Activated naive CD8-positive, alpha-beta T cell treated with anti-CD3 and anti-CD28 coated beads, Interleukin-2, amount 50 U/mL, for 24 hours (primary cell): Measurements from ENCODE around the gene CTPS1.

Experiments
- ATAC-seq: fragments of 150-1000 bp; cut with Tn5 transposase; one replicate; pipeline ENCODE4 v1.10.0; 2021
- DNase-seq: peaks from one replicate; pipeline ENCODE4 v3.0.0; 2021
- H3K27ac Mint-ChIP-seq: one replicate; pipeline ENCODE4 v1.8.0; 2021; ENCODE audit warnings: mild to moderate bottlenecking, mixed read lengths
- H3K27me3 Mint-ChIP-seq: one replicate; pipeline ENCODE4 v1.8.0; 2021; ENCODE audit warnings: mixed read lengths
- H3K36me3 Mint-ChIP-seq: one replicate; pipeline ENCODE4 v1.8.0; 2021; ENCODE audit warnings: low read depth, mixed read lengths
- H3K4me1 Mint-ChIP-seq: one replicate; pipeline ENCODE4 v1.8.0; 2021; ENCODE audit warnings: mixed read lengths
- H3K4me3 Mint-ChIP-seq: one replicate; pipeline ENCODE4 v1.8.0; 2021; ENCODE audit warnings: mild to moderate bottlenecking, moderate library complexity, mixed read lengths
- H3K9me3 Mint-ChIP-seq: one replicate; pipeline ENCODE4 v1.8.0; 2021; ENCODE audit warnings: mixed read lengths

The CTPS1 gene

GRCh38 chr1:41037116-41037903 is 57.8 kb downstream of the CTPS1 start:
- Mint-ChIP-seq H3K9me3 (peaks cover 2% of the 10 kb centered on the region), H3K27ac (no peak overlapping the region), H3K36me3 (peaks cover 26% of the 10 kb centered on the region), H3K4me3 (no peak overlapping the region), H3K4me1 (no peaks in the 10 kb centered on the region), H3K27me3 (no peaks in the 10 kb centered on the region)
- DNase-seq (no peak), ATAC-seq (no peak)

- ATAC-seq (no peak), DNase-seq (no peak)
- H3K27ac Mint-ChIP-seq = no peak overlapping the region
- H3K4me1 Mint-ChIP-seq = no peaks in the 10 kb centered on the region
- peaks cover 22% of the 10 kb centered on the region for H3K36me3 Mint-ChIP-seq
- no peaks in the 10 kb centered on the region for H3K27me3 Mint-ChIP-seq
- no peaks in the 10 kb centered on the region for H3K9me3 Mint-ChIP-seq
- no peak overlapping the region for H3K4me3 Mint-ChIP-seq
Observed at GRCh38 chr1:41038110-41038509, 58.6 kb downstream of the CTPS1 start.

- no peaks in the 10 kb centered on the region for H3K27me3 Mint-ChIP-seq
- H3K4me3 Mint-ChIP-seq = no peak overlapping the region
- no peak overlapping the region for H3K27ac Mint-ChIP-seq
- ATAC-seq (no peak), DNase-seq (no peak)
- H3K9me3 Mint-ChIP-seq = no peaks in the 10 kb centered on the region
- peaks cover 4% of the 10 kb centered on the region for H3K4me1 Mint-ChIP-seq
- H3K36me3 Mint-ChIP-seq = peaks cover 24% of the 10 kb centered on the region
Observed at GRCh38 chr1:41041614-41042270, 62.2 kb downstream of the CTPS1 start.

- H3K27ac Mint-ChIP-seq = no peak overlapping the region
- H3K27me3 Mint-ChIP-seq = no peaks in the 10 kb centered on the region
Observed at GRCh38 chr1:41044187-41044586, 64.7 kb downstream of the CTPS1 start.

GRCh38 chr1:41045740-41046139 is 66.2 kb downstream of the CTPS1 start:
- peaks cover 4% of the 10 kb centered on the region for H3K4me1 Mint-ChIP-seq
- ATAC-seq (no peak), DNase-seq (no peak)
- H3K27ac Mint-ChIP-seq = no peak overlapping the region
- no peaks in the 10 kb centered on the region for H3K9me3 Mint-ChIP-seq
- peaks cover 24% of the 10 kb centered on the region for H3K36me3 Mint-ChIP-seq
- no peak overlapping the region for H3K4me3 Mint-ChIP-seq
- H3K27me3 Mint-ChIP-seq = no peaks in the 10 kb centered on the region

More at GRCh38 chr1:41044187-41044586, 64.7 kb downstream of the CTPS1 start:
- Mint-ChIP-seq H3K9me3 (no peaks in the 10 kb centered on the region), H3K36me3 (peaks cover 23% of the 10 kb centered on the region), H3K4me1 (peaks cover 4% of the 10 kb centered on the region), H3K4me3 (no peak overlapping the region)
- no peak for ATAC-seq
- no peak for DNase-seq

DNA sequence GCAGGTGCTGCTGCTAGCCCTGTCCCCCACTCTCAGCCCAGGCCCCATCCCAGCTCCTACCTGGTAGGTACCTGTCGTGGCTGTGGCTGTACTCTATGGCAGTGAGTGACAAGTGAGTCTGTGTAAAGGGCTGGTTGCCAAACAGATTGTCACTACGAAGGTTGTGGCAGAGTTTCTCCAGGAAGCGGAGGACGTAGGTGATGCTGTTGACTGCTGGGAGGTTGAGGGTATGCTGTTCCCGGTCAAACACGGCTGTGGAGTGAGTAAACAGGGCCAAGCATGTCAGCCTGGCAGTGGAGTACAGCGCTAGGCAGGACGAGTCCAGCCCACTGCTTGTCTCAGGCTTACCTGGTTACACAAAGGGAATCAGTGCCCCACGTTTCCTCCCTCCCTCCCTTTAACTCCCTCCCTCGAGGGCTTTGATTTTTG is 66.9 kb downstream of the CTPS1 start:
- H3K4me1 Mint-ChIP-seq = peaks cover 4% of the 10 kb centered on the region
- no peak overlapping the region for H3K4me3 Mint-ChIP-seq
- H3K9me3 Mint-ChIP-seq = no peaks in the 10 kb centered on the region
- H3K27ac Mint-ChIP-seq = no peak overlapping the region
- DNase-seq = no peak
- no peak for ATAC-seq
- peaks cover 20% of the 10 kb centered on the region for H3K36me3 Mint-ChIP-seq
- no peaks in the 10 kb centered on the region for H3K27me3 Mint-ChIP-seq

GRCh38 chr1:41048540-41048939 is 69.0 kb downstream of the CTPS1 start:
- H3K4me1 Mint-ChIP-seq = peaks cover 4% of the 10 kb centered on the region
- no peak overlapping the region for H3K27ac Mint-ChIP-seq
- ATAC-seq (no peak), DNase-seq (no peak)
- H3K9me3 Mint-ChIP-seq = no peaks in the 10 kb centered on the region
- H3K27me3 Mint-ChIP-seq = no peaks in the 10 kb centered on the region
- H3K4me3 Mint-ChIP-seq = no peak overlapping the region
- peaks cover 27% of the 10 kb centered on the region for H3K36me3 Mint-ChIP-seq

DNA sequence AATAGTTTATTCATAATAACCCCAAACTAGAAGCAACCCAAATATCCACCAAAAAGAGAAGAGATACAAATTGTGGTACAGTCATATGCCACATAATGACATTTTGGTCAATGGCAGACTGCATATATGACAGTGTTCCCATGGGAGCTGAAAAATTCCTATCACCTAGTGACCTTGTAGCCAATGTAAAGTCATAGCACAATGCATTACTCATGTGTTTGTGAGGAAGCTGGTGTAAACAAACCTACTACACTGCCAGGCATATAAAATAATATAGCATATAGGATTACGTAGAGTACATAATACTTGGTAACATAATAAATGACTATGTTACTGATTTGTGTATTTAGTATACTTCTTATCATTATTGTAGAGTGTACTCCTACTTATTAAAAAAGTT is 71.5 kb downstream of the CTPS1 start:
- Mint-ChIP-seq H3K36me3 (peaks cover 23% of the 10 kb centered on the region), H3K9me3 (no peaks in the 10 kb centered on the region), H3K27me3 (no peaks in the 10 kb centered on the region), H3K27ac (no peak overlapping the region), H3K4me1 (no peaks in the 10 kb centered on the region), H3K4me3 (no peak overlapping the region)
- DNase-seq (no peak), ATAC-seq (no peak)

- DNase-seq (no peak), ATAC-seq (no peak)
- Mint-ChIP-seq H3K4me3 (no peak overlapping the region), H3K9me3 (no peaks in the 10 kb centered on the region), H3K27me3 (no peaks in the 10 kb centered on the region), H3K4me1 (no peaks in the 10 kb centered on the region), H3K27ac (no peak overlapping the region), H3K36me3 (peaks cover 25% of the 10 kb centered on the region)
Observed at GRCh38 chr1:41053316-41053715, 73.8 kb downstream of the CTPS1 start.

GRCh38 chr1:41056907-41057306 is 77.4 kb downstream of the CTPS1 start:
- Mint-ChIP-seq H3K27me3 (no peaks in the 10 kb centered on the region), H3K27ac (no peak overlapping the region), H3K9me3 (no peaks in the 10 kb centered on the region), H3K4me1 (no peaks in the 10 kb centered on the region), H3K36me3 (peaks cover 37% of the 10 kb centered on the region), H3K4me3 (no peak overlapping the region)
- no peak for DNase-seq
- no peak for ATAC-seq
